SKM-1 (cell line): ENCODE data around the gene YWHAQ.
A peak's percentile ranks its signal among the peaks of the same experiment; 100 is the strongest.

Source experiments
- DNase-seq: peaks from one replicate; lab custom pipeline; 2025; ENCODE audit not compliant: unreplicated experiment; lab: John Stamatoyannopoulos, UW

The YWHAQ gene

DNA sequence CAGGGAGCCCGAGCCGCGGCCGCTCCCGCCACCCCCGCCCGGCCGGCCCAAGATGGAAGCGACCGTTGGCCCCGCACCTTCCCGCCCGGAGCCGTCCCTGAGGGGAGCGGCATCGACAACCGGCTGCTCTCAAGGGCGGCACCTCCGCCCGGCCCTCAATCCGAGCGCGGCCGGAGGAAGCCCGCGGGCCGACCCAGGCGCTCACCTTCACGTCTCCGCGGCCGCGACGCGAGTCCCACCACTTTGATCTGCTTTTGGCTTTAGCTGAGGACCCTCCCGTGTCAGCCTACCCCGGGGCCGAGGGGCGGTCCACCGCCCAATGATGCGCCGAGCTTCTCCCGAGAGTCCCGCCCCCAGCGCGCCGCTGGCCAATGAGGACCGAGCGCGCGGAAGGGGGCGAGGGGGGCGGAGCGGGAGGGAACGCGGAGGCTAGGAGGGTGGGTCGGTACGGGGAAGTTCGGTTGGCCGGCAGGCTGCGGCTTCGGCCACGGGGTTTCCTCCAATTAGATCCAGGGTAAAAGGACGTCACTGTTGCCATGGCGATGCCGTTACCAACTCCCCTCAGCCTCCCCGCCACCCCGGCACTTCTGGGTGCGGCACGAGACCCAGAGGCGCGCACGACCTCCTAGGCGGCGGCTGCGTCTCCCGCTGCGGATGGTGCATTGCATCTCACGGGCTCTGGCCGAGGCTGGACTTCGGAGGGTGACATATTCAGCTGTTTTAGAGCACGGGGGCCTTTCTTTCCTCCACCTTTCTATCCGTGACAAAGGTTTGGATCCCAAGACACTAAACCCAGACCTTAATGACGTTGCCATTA, at the start of gene YWHAQ:
TSS of gene YWHAQ (minus strand) at position 262 of the 817 bp plus-strand sequence. CDS start 545 bp downstream, outside the sequence.
- peak; percentile 98 for DNase-seq

DNA sequence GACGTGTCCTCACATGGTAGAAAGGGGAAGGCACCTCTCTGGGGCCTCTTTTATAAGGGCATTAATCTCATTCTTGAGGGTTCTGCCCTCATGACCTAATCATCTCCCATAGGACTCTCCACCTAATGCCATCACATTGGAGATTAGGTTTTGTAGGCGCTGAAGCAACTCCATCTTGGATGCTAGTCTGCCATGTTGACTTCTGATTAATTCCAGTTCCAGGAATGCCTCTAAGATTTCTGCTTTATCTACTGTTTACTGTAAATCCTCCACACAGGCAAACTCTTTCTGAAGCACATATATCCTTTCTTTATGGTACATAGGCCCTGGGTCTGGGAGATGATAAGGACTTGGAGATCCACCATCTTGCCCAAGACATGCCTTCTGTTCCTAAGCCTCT, 49.3 kb upstream of the YWHAQ start:
- DNase-seq: no peak

GRCh38 chr2:9679218-9679617, 48.4 kb upstream of the YWHAQ start:
- DNase-seq: no peak

GRCh38 chr2:9678544-9678943, 47.7 kb upstream of the YWHAQ start:
- DNase-seq: no peak

DNA sequence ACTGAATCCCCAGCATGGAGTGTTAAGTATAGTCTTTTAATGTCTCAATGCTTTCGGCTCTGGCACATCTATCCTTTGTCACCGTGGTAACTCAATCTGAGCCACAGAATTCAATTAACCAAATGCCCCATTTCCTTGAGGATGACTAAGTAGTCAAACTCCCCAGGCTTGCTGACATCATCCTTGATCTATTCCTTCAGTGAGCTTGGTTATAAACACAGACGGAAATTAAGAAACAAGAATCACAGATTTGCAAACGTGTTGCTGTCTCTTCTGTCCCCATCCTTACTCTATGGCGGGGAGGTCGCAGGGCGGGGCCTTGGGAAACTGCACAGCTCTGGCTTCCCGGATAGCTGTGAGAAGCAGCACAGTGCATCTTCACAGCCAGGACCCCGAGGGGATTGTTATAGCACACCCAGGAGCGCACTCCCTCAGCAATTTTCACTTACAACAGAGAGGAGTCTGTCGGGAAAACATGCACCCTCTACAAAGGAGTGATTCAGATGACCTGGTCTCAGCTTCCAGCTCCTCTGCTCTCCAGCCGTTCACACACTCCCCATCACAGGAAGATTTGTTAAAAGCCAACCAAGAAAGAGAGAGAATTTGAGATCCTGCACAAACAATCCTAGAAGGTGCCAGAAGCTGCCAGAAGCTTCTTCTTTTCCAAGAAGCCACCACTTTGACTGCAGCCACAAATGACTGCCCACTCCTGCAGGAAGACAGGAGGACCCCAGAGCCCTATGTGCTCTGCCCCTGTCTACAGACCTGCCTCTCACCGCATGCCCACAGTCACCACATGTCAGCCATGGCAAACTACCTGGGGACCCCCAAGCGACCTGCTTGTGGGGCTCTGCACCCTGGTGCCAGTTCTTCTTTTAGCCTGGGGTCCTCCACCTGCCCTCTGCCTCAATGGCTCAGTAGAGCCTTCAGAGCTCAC, 44.9 kb upstream of the YWHAQ start:
- no peak for DNase-seq

DNA sequence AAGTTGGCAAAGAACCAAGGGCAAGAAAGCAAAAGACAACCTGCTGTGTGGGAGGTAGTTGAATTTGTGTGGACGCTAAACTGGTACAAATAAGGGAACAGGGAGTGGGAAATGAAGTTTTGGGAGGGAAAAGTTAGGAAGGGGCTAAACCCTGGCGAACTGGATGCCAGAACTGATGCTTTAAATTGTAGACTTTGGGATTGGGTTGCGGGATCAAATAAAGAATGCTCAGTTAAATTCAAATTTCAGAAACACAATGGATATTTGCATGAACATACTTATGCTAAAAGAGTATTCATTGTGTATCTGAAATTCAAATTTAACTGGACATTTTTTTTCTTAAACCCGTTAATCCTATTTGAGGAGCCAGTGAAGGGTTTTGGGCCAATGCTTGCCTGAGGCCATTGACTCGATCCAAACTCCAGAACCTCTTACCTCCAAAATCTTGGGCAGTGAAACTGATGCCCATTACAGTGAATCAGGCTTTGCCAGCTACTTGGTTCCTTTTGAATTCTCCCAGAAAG, 44.2 kb upstream of the YWHAQ start:
- no peak for DNase-seq

DNA sequence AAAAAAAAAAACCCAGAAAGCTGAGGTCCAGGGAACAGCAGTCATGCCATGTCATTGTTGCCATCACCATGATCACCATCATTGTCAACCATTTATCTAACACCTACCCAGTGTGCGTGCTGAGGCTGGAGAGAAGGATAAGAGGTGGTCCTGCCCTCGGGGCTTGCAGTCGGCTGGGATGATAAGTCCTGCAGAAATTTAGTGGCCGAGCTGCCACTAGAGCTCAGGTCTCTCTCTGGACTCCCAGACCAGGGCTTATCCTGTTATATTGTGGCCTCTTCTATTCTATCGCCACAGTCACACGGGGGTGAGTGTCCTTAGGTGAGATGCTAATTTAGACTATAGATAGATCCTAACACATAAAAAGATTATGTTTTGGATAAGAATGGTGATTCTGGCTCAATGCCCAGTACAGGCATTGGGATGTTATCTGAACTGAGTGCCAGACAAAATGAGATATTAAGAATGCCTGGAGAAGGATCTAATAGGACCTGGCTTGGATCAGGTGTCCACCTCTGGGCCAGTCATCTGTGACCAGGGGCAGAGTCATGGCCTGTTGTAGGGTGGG, 43.2 kb upstream of the YWHAQ start:
- DNase-seq: no peak

GRCh38 chr2:9668687-9669345, 38.0 kb upstream of the YWHAQ start:
- DNase-seq: no peak

GRCh38 chr2:9667826-9668225, 37.0 kb upstream of the YWHAQ start:
- DNase-seq: no peak

- no peak for DNase-seq
Observed at GRCh38 chr2:9666306-9666705, 35.5 kb upstream of the YWHAQ start.

DNA sequence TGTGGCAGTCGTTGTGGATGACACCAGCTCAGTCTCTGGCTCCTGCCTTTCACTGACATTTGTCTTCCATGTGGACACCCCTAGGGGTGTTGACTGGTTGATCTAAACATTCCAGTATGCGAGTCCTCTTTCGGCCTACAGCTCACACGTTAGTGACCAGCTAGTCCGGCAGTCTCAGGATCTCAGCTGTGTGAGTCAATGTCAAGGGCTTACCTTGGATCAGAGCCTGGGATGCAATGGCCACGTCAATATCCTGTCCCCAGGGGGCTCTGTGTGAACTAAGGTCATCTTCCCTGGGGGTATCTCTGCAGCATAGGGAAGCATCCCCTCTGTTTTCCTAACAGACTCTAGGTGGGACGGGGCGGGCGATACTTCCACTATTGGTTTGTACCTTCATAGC, 35.1 kb upstream of the YWHAQ start:
- no peak for DNase-seq

GRCh38 chr2:9664365-9664764, 33.6 kb upstream of the YWHAQ start:
- DNase-seq: no peak

GRCh38 chr2:9663008-9663879, 32.4 kb upstream of the YWHAQ start:
- DNase-seq: no peak

DNA sequence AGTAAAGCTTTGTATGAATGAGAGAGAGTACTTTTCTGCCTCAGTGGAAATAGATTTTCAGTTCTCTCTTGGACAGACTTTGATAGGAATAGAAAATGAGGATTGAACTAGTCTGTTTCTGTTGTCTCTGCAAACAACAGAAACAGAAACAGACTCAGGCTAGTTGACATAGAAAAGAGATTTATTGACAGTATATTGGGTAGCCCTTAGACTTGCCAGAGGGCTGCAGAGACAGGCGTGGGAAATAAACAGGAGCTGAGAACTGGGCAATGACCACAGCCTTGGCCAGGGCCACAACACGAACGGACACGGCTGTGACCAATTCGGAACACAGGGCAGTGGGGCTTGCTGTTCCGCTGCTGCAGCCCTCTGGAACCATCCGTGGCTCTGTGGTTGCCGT, 30.5 kb upstream of the YWHAQ start:
- no peak for DNase-seq

- DNase-seq: no peak
Observed at GRCh38 chr2:9660781-9661180, 30.0 kb upstream of the YWHAQ start.

DNA sequence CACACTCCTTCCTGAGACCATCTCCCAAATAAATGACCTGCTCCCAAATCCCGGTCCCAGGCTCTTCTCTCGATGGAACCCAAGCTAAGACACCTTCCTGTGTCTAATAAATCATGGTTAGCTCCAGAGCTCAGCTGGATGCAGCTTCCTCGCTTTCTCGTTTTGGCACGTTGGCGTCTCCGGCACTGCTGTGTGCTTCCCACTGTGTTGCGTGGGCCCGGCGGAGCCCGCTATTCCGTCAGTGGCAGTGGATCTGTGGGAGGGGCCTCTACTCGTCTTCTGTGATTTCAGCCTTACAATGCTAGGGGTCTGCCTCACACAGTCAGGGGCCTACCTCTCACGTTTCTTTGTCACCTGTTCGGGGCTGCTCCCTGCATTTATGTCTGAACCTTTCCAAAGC, 29.4 kb upstream of the YWHAQ start:
- no peak for DNase-seq

- DNase-seq: no peak
Observed at GRCh38 chr2:9658972-9659371, 28.2 kb upstream of the YWHAQ start.

- DNase-seq: no peak
Observed at GRCh38 chr2:9657731-9658130, 26.9 kb upstream of the YWHAQ start.

GRCh38 chr2:9657083-9657482, 26.3 kb upstream of the YWHAQ start:
- no peak for DNase-seq

GRCh38 chr2:9656270-9656766, 25.5 kb upstream of the YWHAQ start:
- no peak for DNase-seq
